ENCODE results near the gene DEPDC4.

The DEPDC4 gene

DNA sequence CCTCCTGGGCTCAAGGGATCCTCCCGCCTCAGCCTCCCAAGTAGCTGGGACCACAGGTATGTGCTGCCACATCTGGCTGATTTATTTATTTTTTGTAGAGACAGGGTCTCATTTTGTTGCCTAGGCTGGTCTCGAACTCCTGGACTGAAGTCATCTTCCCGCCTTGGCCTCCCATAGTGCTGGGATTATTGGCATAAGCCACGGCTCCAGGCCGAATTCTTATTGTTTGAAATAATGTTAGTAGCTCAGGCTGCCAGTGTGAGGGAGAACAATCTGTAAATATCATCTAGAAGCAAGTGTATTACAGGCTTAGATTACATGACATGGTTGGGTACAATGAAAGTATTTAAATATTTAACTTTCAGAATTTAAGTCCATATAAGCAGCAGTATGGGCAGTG lies 58.0 kb downstream of the DEPDC4 start:
- no peaks in the 10 kb centered on the region for H3K27me3 ChIP-seq (replicated peaks in 2 of 5; ENCODE audit: control insufficient read depth in 4 of 5, insufficient read depth in 5 of 5, low read length in 4 of 5)
- POLR2A ChIA-PET = no interaction called here
- no peaks in the 10 kb centered on the region for H3K9me3 ChIP-seq (ENCODE audit: control extremely low read depth in 1 of 5, control insufficient read depth in 4 of 5, insufficient read depth in 2 of 5, low read depth in 1 of 5, low read length in 4 of 5)
- H3K4me3 ChIP-seq (ENCODE audit: control insufficient read depth in 1 of 7, extremely low read depth in 1 of 7, insufficient read depth in 4 of 7, low read depth in 2 of 7, low read length in 6 of 7) = no peak overlapping the region
- H3K27ac ChIP-seq (ENCODE audit: insufficient read depth in 1 of 2, low read depth in 1 of 2, low read length in 2 of 2, poor library complexity in 1 of 2, severe bottlenecking in 2 of 2) = no peak overlapping the region
- peaks cover 6 to 60% (median 28%) of the 10 kb centered on the region in 4 experiments for H3K36me3 ChIP-seq (ENCODE audit: control insufficient read depth in 4 of 4, insufficient read depth in 4 of 4, low read length in 3 of 4)
- H3K4me1 ChIP-seq (ENCODE audit: control extremely low read depth in 1 of 4, control insufficient read depth in 4 of 4, insufficient read depth in 4 of 4, low read length in 3 of 4) = no peaks in the 10 kb centered on the region
- DNase-seq = no peak
- CTCF ChIA-PET = no interaction called here
- WGBS (ENCODE audit: insufficient coverage) = 87% methylated on average over 5 of the region's 5 CpGs

DNA sequence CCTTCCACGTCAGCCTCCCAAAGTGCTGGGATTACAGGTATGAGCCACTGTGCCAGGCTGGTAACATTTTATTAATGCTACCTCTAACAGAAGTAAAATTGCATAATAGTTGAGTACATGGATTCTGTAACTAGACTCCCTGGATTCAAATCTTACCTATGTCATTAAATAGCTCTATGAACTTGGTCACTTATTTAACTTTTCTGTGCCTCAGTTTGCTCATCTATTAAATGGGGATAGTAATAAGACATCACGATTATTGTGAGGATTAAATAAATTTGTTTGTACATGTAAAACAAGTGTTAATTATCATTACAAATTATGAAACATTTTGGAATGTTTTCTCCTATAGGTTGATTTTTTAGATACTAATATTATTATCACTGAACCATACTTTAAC lies 59.6 kb downstream of the DEPDC4 start:
- no peak overlapping the region for H3K4me3 ChIP-seq (ENCODE audit: control insufficient read depth in 1 of 7, extremely low read depth in 1 of 7, insufficient read depth in 4 of 7, low read depth in 2 of 7, low read length in 6 of 7)
- DNase-seq = no peak
- peaks cover 6 to 47% (median 23%) of the 10 kb centered on the region in 4 experiments for H3K36me3 ChIP-seq (ENCODE audit: control insufficient read depth in 4 of 4, insufficient read depth in 4 of 4, low read length in 3 of 4)
- WGBS (ENCODE audit: insufficient coverage) = no CpG with 5 or more reads among the region's 2 CpGs
- H3K27me3 ChIP-seq (replicated peaks in 2 of 5; ENCODE audit: control insufficient read depth in 4 of 5, insufficient read depth in 5 of 5, low read length in 4 of 5) = no peaks in the 10 kb centered on the region
- no peaks in the 10 kb centered on the region for H3K4me1 ChIP-seq (ENCODE audit: control extremely low read depth in 1 of 4, control insufficient read depth in 4 of 4, insufficient read depth in 4 of 4, low read length in 3 of 4)
- no peak overlapping the region for H3K27ac ChIP-seq (ENCODE audit: insufficient read depth in 1 of 2, low read depth in 1 of 2, low read length in 2 of 2, poor library complexity in 1 of 2, severe bottlenecking in 2 of 2)
- ChIA-PET CTCF (no interaction called here), POLR2A (no interaction called here)
- no peaks in the 10 kb centered on the region for H3K9me3 ChIP-seq (ENCODE audit: control extremely low read depth in 1 of 5, control insufficient read depth in 4 of 5, insufficient read depth in 2 of 5, low read depth in 1 of 5, low read length in 4 of 5)

DNA sequence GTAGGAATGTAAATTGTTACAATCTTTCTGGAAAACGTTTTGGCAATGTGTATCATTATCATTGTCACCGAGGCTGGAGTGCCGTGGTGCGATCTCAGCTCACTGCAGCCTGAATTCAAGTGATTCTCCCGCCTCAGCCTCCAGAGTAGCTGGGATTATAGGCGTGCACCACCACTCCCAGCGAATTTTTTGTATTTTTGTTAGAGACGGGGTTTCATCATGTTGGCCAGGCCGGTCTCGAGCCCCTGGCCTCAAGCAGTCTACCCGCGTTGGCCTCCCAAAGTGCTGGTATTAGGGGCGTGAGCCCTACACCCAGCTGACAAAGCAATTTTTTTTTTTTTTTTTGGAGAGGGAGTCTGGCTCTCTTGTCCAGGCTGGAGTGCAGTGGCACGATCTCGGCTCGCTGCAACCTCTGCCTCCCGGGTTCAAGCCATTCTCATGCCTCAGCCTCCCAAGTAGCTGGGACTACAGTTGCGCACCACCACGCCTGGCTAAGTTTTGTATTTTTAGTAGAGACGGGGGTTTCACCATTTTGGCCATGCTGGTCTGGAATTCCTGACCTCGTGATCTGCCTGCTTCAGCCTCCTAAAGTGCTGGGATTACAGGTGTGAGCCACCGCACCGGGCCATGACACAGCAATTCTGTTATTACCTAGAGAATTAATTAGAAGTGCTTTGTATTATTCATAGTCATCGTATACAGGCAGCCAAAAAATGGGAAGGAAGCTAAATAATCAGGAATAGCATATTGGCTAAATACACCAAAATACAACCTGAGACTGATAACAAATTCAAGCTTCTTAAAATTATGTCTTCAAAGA lies 65.1 kb downstream of the DEPDC4 start:
- peak overlapping the region in 5 of 7 experiments; percentile 83 to 99 (median 97) for H3K4me3 ChIP-seq (ENCODE audit: control insufficient read depth in 1 of 7, extremely low read depth in 1 of 7, insufficient read depth in 4 of 7, low read depth in 2 of 7, low read length in 6 of 7)
- WGBS (ENCODE audit: insufficient coverage) = 91% methylated on average over 16 of the region's 24 CpGs

DNA sequence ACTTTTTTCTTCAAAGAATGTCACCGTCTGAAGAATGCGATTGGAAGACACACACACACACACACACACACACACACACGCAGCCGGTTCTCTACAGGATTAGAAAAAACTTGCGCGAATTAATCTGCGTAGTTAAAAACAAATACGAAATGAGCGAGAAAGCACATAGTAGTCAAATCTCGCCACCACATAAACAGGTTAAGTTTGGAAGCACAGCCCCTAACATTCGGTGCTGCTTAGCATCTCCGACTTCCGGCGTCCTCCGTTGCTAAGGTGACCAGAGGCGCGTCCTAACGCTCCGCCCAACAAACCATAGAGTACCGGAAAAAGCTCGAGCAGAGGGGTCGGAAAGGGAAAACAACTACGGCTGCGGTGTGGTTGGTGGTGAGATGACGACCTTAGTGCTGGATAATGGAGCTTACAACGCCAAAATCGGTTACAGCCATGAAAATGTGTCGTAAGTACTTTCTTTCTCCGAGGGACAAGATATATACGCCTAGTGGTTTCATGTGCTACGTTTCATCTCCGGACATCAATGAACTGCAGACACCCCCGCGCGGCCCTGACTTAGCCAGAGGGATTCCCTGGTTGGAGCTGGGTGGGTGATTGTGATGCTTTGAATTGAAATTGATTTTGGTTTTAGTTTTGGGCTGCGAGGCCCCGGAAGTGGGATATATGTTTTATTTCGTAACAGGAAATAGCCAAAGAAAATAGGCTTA lies 66.3 kb downstream of the DEPDC4 start, which contains the start of gene ACTR6:
ACTR6 (plus strand) TSS at position 353 of the 719 bp plus-strand sequence; CDS start at position 390, 37 bp downstream.
- POLR2A ChIA-PET = interaction anchor here (0.6 to 0.7 kb wide), 3 partner anchors 63 to 121 kb away, joined by 3 to 4 read pairs (median 3); no protein-coding TSS in a partner anchor
- WGBS (ENCODE audit: insufficient coverage) = 0% methylated on average over 32 of the region's 38 CpGs

More for the DNA sequence above, 65.1 kb downstream of the DEPDC4 start:
- Histone ChIP-seq H3K9me3 (ENCODE audit: control extremely low read depth in 1 of 5, control insufficient read depth in 4 of 5, insufficient read depth in 2 of 5, low read depth in 1 of 5, low read length in 4 of 5) (no peaks in the 10 kb centered on the region), H3K27me3 (replicated peaks in 2 of 5; ENCODE audit: control insufficient read depth in 4 of 5, insufficient read depth in 5 of 5, low read length in 4 of 5) (no peaks in the 10 kb centered on the region), H3K27ac (ENCODE audit: insufficient read depth in 1 of 2, low read depth in 1 of 2, low read length in 2 of 2, poor library complexity in 1 of 2, severe bottlenecking in 2 of 2) (peak overlapping the region in 1 of 2 experiments; percentile 90), H3K4me1 (ENCODE audit: control extremely low read depth in 1 of 4, control insufficient read depth in 4 of 4, insufficient read depth in 4 of 4, low read length in 3 of 4) (peaks cover 3 to 29% (median 16%) of the 10 kb centered on the region in 4 experiments), H3K36me3 (ENCODE audit: control insufficient read depth in 4 of 4, insufficient read depth in 4 of 4, low read length in 3 of 4) (peaks cover 0 to 3% (median under 1%) of the 10 kb centered on the region in 4 experiments)
- POLR2A ChIA-PET = interaction anchor here (1.0 kb wide), 1 partner anchor 47 kb away, joined by 3 read pairs; no protein-coding TSS in a partner anchor
- CTCF ChIA-PET = interaction anchor here (1.2 to 1.8 kb wide), 3 partner anchors 9 to 63 kb away, joined by 4 to 8 read pairs (median 4); no protein-coding TSS in a partner anchor
- no peak for DNase-seq

DNA sequence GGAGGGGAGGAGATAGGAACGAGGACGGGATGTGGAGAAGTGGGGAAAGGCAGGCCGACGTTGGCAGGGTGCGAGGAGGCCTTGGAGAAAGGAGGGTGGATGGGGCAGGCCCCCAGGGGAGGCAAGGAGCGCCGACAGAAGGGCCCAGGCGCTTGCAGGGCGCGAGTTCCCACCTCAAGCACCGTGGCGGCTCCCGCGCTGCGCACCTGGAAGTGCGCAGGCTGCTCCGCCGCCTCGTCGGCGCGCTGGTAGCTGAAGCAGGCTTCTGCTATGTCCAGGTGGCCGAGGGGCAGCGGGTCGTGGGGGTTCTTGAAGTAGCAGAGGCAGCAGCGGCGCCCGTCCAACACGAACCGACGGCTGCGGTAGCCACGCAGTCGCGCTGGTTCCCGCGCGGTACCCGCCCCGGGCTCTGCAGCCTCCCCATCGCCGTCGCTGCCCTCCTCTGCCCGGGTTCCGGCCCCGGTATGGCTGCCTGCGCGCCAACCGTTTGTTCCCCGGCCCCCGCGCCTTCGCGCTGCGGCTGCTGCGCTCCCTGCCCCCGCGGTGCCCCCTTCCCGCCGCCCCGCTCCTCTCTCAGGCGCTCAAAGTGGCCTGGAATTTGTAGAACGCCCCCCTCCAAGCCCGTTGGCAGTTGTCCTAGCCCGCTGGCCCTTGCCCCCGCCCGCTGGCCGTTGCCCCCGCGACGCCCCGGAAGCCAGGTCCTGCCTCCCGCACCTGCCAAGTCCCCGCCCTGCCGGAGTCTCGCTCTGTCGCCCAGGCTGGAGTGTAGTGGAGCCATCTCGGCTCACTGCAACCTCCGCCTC lies 67.3 kb downstream of the DEPDC4 start:
- peak; percentile 28 to 73 (median 57) for DNase-seq
- Histone ChIP-seq H3K4me3 (ENCODE audit: control insufficient read depth in 1 of 7, extremely low read depth in 1 of 7, insufficient read depth in 4 of 7, low read depth in 2 of 7, low read length in 6 of 7) (peak overlapping the region; percentile 52 to 99 (median 97)), H3K27ac (ENCODE audit: insufficient read depth in 1 of 2, low read depth in 1 of 2, low read length in 2 of 2, poor library complexity in 1 of 2, severe bottlenecking in 2 of 2) (peak overlapping the region in 1 of 2 experiments; percentile 90), H3K9me3 (ENCODE audit: control extremely low read depth in 1 of 5, control insufficient read depth in 4 of 5, insufficient read depth in 2 of 5, low read depth in 1 of 5, low read length in 4 of 5) (no peaks in the 10 kb centered on the region), H3K4me1 (ENCODE audit: control extremely low read depth in 1 of 4, control insufficient read depth in 4 of 4, insufficient read depth in 4 of 4, low read length in 3 of 4) (peaks cover 3 to 29% (median 16%) of the 10 kb centered on the region in 4 experiments), H3K36me3 (ENCODE audit: control insufficient read depth in 4 of 4, insufficient read depth in 4 of 4, low read length in 3 of 4) (peaks cover 0 to 5% (median 1%) of the 10 kb centered on the region in 4 experiments), H3K27me3 (replicated peaks in 2 of 5; ENCODE audit: control insufficient read depth in 4 of 5, insufficient read depth in 5 of 5, low read length in 4 of 5) (no peaks in the 10 kb centered on the region)
- 0% methylated on average over 68 of the region's 79 CpGs for WGBS (ENCODE audit: insufficient coverage)
- ChIA-PET POLR2A (no interaction called here), CTCF (interaction anchor here (0.8 kb wide), 1 partner anchor 45 kb away, joined by 3 read pairs; no protein-coding TSS in a partner anchor)

More for the DNA sequence above, 66.3 kb downstream of the DEPDC4 start, which contains the start of gene ACTR6:
- Histone ChIP-seq H3K4me3 (ENCODE audit: control insufficient read depth in 1 of 7, extremely low read depth in 1 of 7, insufficient read depth in 4 of 7, low read depth in 2 of 7, low read length in 6 of 7) (peak within 1 kb of the TSS; percentile 52 to 99 (median 97)), H3K36me3 (ENCODE audit: control insufficient read depth in 4 of 4, insufficient read depth in 4 of 4, low read length in 3 of 4) (no peaks in the 10 kb centered on the region), H3K4me1 (ENCODE audit: control extremely low read depth in 1 of 4, control insufficient read depth in 4 of 4, insufficient read depth in 4 of 4, low read length in 3 of 4) (peaks cover 3 to 29% (median 16%) of the 10 kb centered on the region in 4 experiments), H3K9me3 (ENCODE audit: control extremely low read depth in 1 of 5, control insufficient read depth in 4 of 5, insufficient read depth in 2 of 5, low read depth in 1 of 5, low read length in 4 of 5) (no peaks in the 10 kb centered on the region), H3K27me3 (replicated peaks in 2 of 5; ENCODE audit: control insufficient read depth in 4 of 5, insufficient read depth in 5 of 5, low read length in 4 of 5) (no peaks in the 10 kb centered on the region), H3K27ac (ENCODE audit: insufficient read depth in 1 of 2, low read depth in 1 of 2, low read length in 2 of 2, poor library complexity in 1 of 2, severe bottlenecking in 2 of 2) (peak within 1 kb of the TSS; percentile 83 to 90)
- CTCF ChIA-PET = interaction anchor here (0.8 to 1.8 kb wide), 6 partner anchors 17 to 76 kb away, joined by 3 to 8 read pairs (median 4); no protein-coding TSS in a partner anchor
- peak; percentile 97 to 99 (median 98) for DNase-seq

DNA sequence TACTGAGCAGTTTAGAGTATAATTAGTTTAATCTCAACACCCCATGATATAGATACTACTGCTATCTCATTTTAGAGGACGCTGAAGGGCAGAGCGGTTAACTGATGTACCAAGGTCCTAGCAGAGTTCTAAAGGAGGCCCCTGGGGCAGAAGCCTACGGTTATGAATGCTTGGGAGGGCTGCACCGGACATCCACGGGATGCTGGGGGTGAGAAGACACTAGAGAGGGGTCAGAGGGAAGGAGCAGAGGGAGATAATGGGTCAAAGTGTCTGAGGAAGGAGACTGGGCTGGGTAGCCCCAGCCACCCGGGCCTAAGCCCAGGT lies 67.9 kb downstream of the DEPDC4 start:
- peaks cover 0 to 5% (median 2%) of the 10 kb centered on the region in 4 experiments for H3K36me3 ChIP-seq (ENCODE audit: control insufficient read depth in 4 of 4, insufficient read depth in 4 of 4, low read length in 3 of 4)
- H3K4me3 ChIP-seq (ENCODE audit: control insufficient read depth in 1 of 7, extremely low read depth in 1 of 7, insufficient read depth in 4 of 7, low read depth in 2 of 7, low read length in 6 of 7) = peak overlapping the region; percentile 52 to 99 (median 97)
- peaks cover 3 to 29% (median 16%) of the 10 kb centered on the region in 4 experiments for H3K4me1 ChIP-seq (ENCODE audit: control extremely low read depth in 1 of 4, control insufficient read depth in 4 of 4, insufficient read depth in 4 of 4, low read length in 3 of 4)
- H3K9me3 ChIP-seq (ENCODE audit: control extremely low read depth in 1 of 5, control insufficient read depth in 4 of 5, insufficient read depth in 2 of 5, low read depth in 1 of 5, low read length in 4 of 5) = no peaks in the 10 kb centered on the region
- ChIA-PET POLR2A (no interaction called here), CTCF (interaction anchor here (0.8 kb wide), 1 partner anchor 44 kb away, joined by 3 read pairs; no protein-coding TSS in a partner anchor)
- no peak for DNase-seq
- no peak overlapping the region for H3K27ac ChIP-seq (ENCODE audit: insufficient read depth in 1 of 2, low read depth in 1 of 2, low read length in 2 of 2, poor library complexity in 1 of 2, severe bottlenecking in 2 of 2)
- H3K27me3 ChIP-seq (replicated peaks in 2 of 5; ENCODE audit: control insufficient read depth in 4 of 5, insufficient read depth in 5 of 5, low read length in 4 of 5) = no peaks in the 10 kb centered on the region
- WGBS (ENCODE audit: insufficient coverage) = 45% methylated on average over 4 of the region's 6 CpGs
